Measurements from ENCODE around the gene GRAMD1A. TPM values are rescaled to one million over a fixed set of nuclear protein-coding genes. Genes with fewer than 3 reads are reported as not detected.

The GRAMD1A gene
- total and polyA plus RNA-seq, 9 of the 15 experiments (the other 6 are each of a cell fraction or from before 2014, with no cell fraction given) = 1.4 to 63.8 (median 38.5) TPM

DNA sequence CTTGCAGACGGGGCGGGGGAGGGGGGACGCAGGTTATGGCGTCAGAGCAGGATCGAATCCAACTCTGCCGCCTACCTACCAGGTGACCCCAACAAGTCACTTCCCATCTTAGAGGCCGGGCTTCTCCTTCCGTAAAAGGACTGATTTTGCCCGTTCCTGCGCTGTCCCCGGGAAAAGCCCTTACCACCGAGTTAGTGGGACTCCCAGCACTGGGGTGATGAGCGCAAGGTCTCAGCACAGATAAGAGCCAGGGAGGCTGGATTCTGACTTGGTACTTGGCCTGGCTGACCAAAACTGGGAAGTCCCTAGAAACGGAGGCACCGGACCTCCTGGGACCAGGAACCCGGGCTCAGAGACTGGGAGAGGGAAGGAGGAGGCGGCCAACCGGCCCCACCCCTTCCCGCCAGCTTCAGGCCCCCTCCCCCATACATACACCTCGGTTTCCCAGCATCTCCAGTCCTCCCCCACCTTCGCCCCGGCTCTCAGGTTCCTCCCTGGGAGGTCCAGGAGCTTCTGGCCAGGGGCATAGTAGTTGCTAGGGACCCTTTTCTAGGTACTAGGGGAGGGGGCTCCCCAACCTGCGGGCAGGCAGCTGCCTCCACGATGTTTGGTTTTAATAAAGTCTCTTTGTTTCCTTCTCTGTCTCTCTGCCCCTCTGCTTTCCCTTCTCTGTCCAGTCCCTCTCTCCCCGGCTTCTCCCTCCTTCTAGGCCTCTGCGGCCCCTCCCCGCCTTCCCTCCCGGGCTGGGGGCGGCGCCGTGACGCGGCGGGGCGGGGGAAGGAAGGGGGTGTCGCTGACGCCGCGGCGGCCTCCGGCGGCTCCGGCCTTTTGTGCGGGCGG lies at the start of gene GRAMD1A (continued):
- TF ChIP-seq MITF (IDR thresholded peaks at IDR 0.05) = no peak
- no peak for TF ChIP-seq SLC30A9 (CRISPR knock-in tag; IDR thresholded peaks at IDR 0.05)
- no peak for TF ChIP-seq GABPB1 (CRISPR knock-in tag; IDR thresholded peaks at IDR 0.05)
- TF ChIP-seq, protein P1, sequence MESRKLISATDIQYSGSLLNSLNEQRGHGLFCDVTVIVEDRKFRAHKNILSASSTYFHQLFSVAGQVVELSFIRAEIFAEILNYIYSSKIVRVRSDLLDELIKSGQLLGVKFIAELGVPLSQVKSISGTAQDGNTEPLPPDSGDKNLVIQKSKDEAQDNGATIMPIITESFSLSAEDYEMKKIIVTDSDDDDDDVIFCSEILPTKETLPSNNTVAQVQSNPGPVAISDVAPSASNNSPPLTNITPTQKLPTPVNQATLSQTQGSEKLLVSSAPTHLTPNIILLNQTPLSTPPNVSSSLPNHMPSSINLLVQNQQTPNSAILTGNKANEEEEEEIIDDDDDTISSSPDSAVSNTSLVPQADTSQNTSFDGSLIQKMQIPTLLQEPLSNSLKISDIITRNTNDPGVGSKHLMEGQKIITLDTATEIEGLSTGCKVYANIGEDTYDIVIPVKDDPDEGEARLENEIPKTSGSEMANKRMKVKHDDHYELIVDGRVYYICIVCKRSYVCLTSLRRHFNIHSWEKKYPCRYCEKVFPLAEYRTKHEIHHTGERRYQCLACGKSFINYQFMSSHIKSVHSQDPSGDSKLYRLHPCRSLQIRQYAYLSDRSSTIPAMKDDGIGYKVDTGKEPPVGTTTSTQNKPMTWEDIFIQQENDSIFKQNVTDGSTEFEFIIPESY (CRISPR knock-in tag; IDR thresholded peaks at IDR 0.05) = no peak
- no peak for TF ChIP-seq USF2 (CRISPR knock-in tag; IDR thresholded peaks at IDR 0.05)
- TF ChIP-seq SIRT6 (IDR thresholded peaks at IDR 0.05; ENCODE audit: low read depth, low read length) = no peak
- TF ChIP-seq, protein P2, sequence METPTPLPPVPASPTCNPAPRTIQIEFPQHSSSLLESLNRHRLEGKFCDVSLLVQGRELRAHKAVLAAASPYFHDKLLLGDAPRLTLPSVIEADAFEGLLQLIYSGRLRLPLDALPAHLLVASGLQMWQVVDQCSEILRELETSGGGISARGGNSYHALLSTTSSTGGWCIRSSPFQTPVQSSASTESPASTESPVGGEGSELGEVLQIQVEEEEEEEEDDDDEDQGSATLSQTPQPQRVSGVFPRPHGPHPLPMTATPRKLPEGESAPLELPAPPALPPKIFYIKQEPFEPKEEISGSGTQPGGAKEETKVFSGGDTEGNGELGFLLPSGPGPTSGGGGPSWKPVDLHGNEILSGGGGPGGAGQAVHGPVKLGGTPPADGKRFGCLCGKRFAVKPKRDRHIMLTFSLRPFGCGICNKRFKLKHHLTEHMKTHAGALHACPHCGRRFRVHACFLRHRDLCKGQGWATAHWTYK (CRISPR knock-in tag; IDR thresholded peaks at IDR 0.05) = no peak
- TF ChIP-seq BMI1 (IDR thresholded peaks at IDR 0.05; ENCODE audit: low read length) = no peak
- TF ChIP-seq RBM17 (IDR thresholded peaks at IDR 0.05; ENCODE audit: borderline replicate concordance, low read depth, low read length) = no peak
- TF ChIP-seq CBX3 (IDR thresholded peaks at IDR 0.05; ENCODE audit: borderline replicate concordance in 1 of 2, low read length in 2 of 2) = no peak
- no peak for TF ChIP-seq ZKSCAN1 (IDR thresholded peaks at IDR 0.05; ENCODE audit: low read depth, low read length)
- TF ChIP-seq L3MBTL2 (IDR thresholded peaks at IDR 0.05) = no peak
- TF ChIP-seq, protein P3, sequence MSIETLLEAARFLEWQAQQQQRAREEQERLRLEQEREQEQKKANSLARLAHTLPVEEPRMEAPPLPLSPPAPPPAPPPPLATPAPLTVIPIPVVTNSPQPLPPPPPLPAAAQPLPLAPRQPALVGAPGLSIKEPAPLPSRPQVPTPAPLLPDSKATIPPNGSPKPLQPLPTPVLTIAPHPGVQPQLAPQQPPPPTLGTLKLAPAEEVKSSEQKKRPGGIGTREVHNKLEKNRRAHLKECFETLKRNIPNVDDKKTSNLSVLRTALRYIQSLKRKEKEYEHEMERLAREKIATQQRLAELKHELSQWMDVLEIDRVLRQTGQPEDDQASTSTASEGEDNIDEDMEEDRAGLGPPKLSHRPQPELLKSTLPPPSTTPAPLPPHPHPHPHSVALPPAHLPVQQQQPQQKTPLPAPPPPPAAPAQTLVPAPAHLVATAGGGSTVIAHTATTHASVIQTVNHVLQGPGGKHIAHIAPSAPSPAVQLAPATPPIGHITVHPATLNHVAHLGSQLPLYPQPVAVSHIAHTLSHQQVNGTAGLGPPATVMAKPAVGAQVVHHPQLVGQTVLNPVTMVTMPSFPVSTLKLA (conservative IDR thresholded peaks at IDR 0.05) = 0 out of 4 replicates have a peak, but pooled peaks of 1 of the 2 experiments have one; percentile 27
- peak in 1 of 2 experiments; percentile 28; a peak in 1 of 4 replicates for TF ChIP-seq NRF1 (conservative IDR thresholded peaks at IDR 0.05 in 1 of 2, IDR thresholded peaks at IDR 0.05 in 1 of 2)
- no peak for TF ChIP-seq KLF1 (tag; IDR thresholded peaks at IDR 0.05)
- no peak for TF ChIP-seq ZNF143 (CRISPR knock-in tag; IDR thresholded peaks at IDR 0.05)
- no peak for TF ChIP-seq ZNF766 (CRISPR knock-in tag; conservative IDR thresholded peaks at IDR 0.05)
- no peak for TF ChIP-seq TSC22D4 (tag; IDR thresholded peaks at IDR 0.05)
- TF ChIP-seq PCBP2 (IDR thresholded peaks at IDR 0.05; ENCODE audit: low read depth, low read length, poor library complexity, severe bottlenecking) = no peak
- TF ChIP-seq ZNF134 (CRISPR knock-in tag; conservative IDR thresholded peaks at IDR 0.05) = no peak
- no peak for TF ChIP-seq SRSF7 (optimal IDR thresholded peaks at IDR 0.05; ENCODE audit: low read depth, low read length)
